GM23338 (cell line): Measurements from ENCODE around the gene ITPR2. TPM values are rescaled to one million over a fixed set of nuclear protein-coding genes. Genes with fewer than 3 reads are reported as not detected.

ENCODE experiments used
- ATAC-seq: fragments of 200-7000 bp; cut with Tn5 transposase; 3 replicates; pipeline ENCODE4 v1.9.1; 2020
- DNase-seq: peaks from one replicate; pipeline ENCODE4 v3.0.0-alpha.2; 2015; ENCODE audit warnings: low spot score
- H2AFZ ChIP-seq: fragments of 200-600 bp; sonication (generic); 2 replicates; pipeline ENCODE4 v1.8.0; 2016; ENCODE audit warnings: antibody characterized with exemption, mild to moderate bottlenecking, moderate library complexity
- H3F3A ChIP-seq: fragments of 200-600 bp; sonication (generic); replicated peaks from 2 replicates; pipeline ENCODE4 v1.8.0; 2017; ENCODE audit warnings: antibody characterized with exemption, mixed run types, low read depth
- H3K27ac ChIP-seq: fragments of 200-600 bp; sonication (generic); 2 replicates; pipeline ENCODE4 v1.6.1; 2016; ENCODE audit warnings: low read depth
- H3K27me3 ChIP-seq: fragments of 200-600 bp; sonication (generic); 2 replicates; pipeline ENCODE4 v1.8.0; 2016; ENCODE audit warnings: mild to moderate bottlenecking, mixed run types, moderate library complexity; ENCODE audit not compliant: insufficient read depth
- H3K36me3 ChIP-seq: fragments of 200-600 bp; sonication (generic); 2 replicates; pipeline ENCODE4 v1.8.0; 2016; ENCODE audit warnings: mild to moderate bottlenecking; ENCODE audit not compliant: insufficient read depth
- H3K4me1 ChIP-seq: fragments of 200-600 bp; sonication (generic); 2 replicates; pipeline ENCODE4 v1.8.0; 2016; ENCODE audit warnings: mild to moderate bottlenecking, moderate library complexity; ENCODE audit not compliant: insufficient read depth
- H3K4me2 ChIP-seq: fragments of 200-600 bp; sonication (generic); 2 replicates; pipeline ENCODE4 v1.7.1; 2017; ENCODE audit warnings: mixed run types
- H3K4me3 ChIP-seq: fragments of 200-600 bp; sonication (generic); 2 replicates; pipeline ENCODE4 v1.6.1; 2016; ENCODE audit warnings: mixed run types
- H3K79me2 ChIP-seq: fragments of 200-600 bp; sonication (generic); replicated peaks from 2 replicates; pipeline ENCODE4 v1.8.0; 2017; ENCODE audit warnings: mild to moderate bottlenecking; ENCODE audit not compliant: insufficient read depth
- H3K9me2 ChIP-seq: fragments of 200-600 bp; sonication (generic); 2 replicates; pipeline ENCODE4 v1.8.0; 2017; ENCODE audit not compliant: insufficient read depth
- H4K20me1 ChIP-seq: fragments of 200-600 bp; sonication (generic); replicated peaks from 2 replicates; pipeline ENCODE4 v1.8.0; 2017; ENCODE audit warnings: mild to moderate bottlenecking; ENCODE audit not compliant: insufficient read depth
- H3K27ac Mint-ChIP-seq: 2 replicates; pipeline ENCODE4 v1.8.0; 2020; ENCODE audit warnings: inconsistent platforms, mild to moderate bottlenecking, moderate library complexity, mixed read lengths
- H3K27me3 Mint-ChIP-seq: 3 replicates; pipeline ENCODE4 v1.8.0; 2022; ENCODE audit warnings: low read depth, mild to moderate bottlenecking, moderate library complexity, mixed read lengths, inconsistent platforms; ENCODE audit not compliant: insufficient read depth, poor library complexity
- H3K36me3 Mint-ChIP-seq: 3 replicates; pipeline ENCODE4 v1.8.0; 2021; ENCODE audit warnings: low read depth, mild to moderate bottlenecking, inconsistent platforms, moderate library complexity, mixed read lengths
- H3K4me1 Mint-ChIP-seq: 3 replicates; pipeline ENCODE4 v1.8.0; 2020; ENCODE audit warnings: mild to moderate bottlenecking, inconsistent platforms, mixed read lengths
- H3K4me3 Mint-ChIP-seq: 3 replicates; pipeline ENCODE4 v1.8.0; 2021; ENCODE audit warnings: moderate library complexity, mild to moderate bottlenecking, inconsistent platforms, mixed read lengths
- H3K9me3 Mint-ChIP-seq: 3 replicates; pipeline ENCODE4 v1.8.0; 2020; ENCODE audit warnings: moderate library complexity, mild to moderate bottlenecking, inconsistent platforms, mixed read lengths
- CREB1 ChIP-seq: fragments of 250-450 bp; sonication (Bioruptor Pico); IDR thresholded peaks from 2 replicates; pipeline ENCODE4 v1.5.0; 2020; ENCODE audit warnings: low read depth, mild to moderate bottlenecking, moderate library complexity
- EZH2 ChIP-seq: fragments of 200-600 bp; sonication (generic); IDR thresholded peaks from one replicate; pipeline ENCODE4 v1.8.0; 2017; ENCODE audit warnings: antibody characterized with exemption, mild to moderate bottlenecking, low read depth; ENCODE audit not compliant: unreplicated experiment
- EZH2phosphoT487 ChIP-seq: fragments of 200-600 bp; sonication (generic); IDR thresholded peaks from one replicate; pipeline ENCODE4 v1.8.1; 2018; ENCODE audit warnings: antibody characterized with exemption; ENCODE audit not compliant: unreplicated experiment
- POLR2AphosphoS5 ChIP-seq: IDR thresholded peaks from 2 replicates; pipeline ENCODE4 v1.6.1; 2016; ENCODE audit warnings: antibody characterized with exemption, low read depth
- STAT1 ChIP-seq: IDR thresholded peaks from one replicate; pipeline ENCODE4 v1.6.1; 2016; ENCODE audit warnings: antibody characterized with exemption; ENCODE audit not compliant: unreplicated experiment
- ZNF114 ChIP-seq: fragments of 250-450 bp; sonication (Bioruptor Pico); IDR thresholded peaks from 2 replicates; pipeline ENCODE4 v1.5.0; 2020; ENCODE audit warnings: mild to moderate bottlenecking, moderate library complexity
- polyA plus RNA-seq: library from polyadenylated mRNA; unstranded; fragments of >200 nt; fragmentation: Nextera tagmentation; extraction: Ambion mirVana; gene quantifications from 2 replicates; pipeline ENCODE4 v1.2.1, GENCODE V29; 2016
- total RNA-seq: library from RNA; depleted of rRNA; stranded (reverse); fragments of >200 nt; shearing (Covaris generic); gene quantifications from 2 replicates; pipeline ENCODE4 v1.2.3, GENCODE V29; 2014
- TF ChIP-seq, protein P1 (sequence below): fragments of 250-450 bp; sonication (Bioruptor Pico); IDR thresholded peaks from 2 replicates; pipeline ENCODE4 v1.5.0; 2020; ENCODE audit warnings: mild to moderate bottlenecking, moderate library complexity
- TF ChIP-seq, protein P2 (sequence below), 2 experiments: fragments of 200-600 bp in 1 of 2; sonication (generic) in 1 of 2; conservative IDR thresholded peaks; 2 replicates each; pipeline versions ENCODE4 v1.5.1 to v1.6.1; 2016 to 2017; ENCODE audit warnings: antibody characterized with exemption in 2 of 2, low read depth in 2 of 2, mild to moderate bottlenecking in 2 of 2, moderate library complexity in 1 of 2

The ITPR2 gene
- total and polyA plus RNA-seq, 2 experiments from 2014 or later, result 44.5 to 65.2 TPM

DNA sequence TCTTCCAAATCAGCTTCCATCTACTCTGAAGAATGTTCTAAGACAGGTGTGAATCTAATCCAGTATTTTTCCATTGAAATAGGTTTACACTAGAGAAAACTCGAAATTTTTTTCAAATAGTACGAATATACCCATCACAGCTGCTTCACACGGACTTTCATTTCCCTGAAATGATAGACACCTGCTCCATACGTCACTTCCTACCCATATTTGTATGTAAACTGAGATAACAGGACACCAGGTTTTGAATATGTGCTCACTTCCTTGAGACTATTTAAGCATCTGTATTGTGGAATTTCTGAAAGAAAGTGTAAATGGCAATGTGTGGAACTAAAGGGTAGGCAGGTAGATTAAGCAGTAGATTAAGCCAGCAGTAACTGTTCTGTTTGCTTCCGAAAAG is 13.4 kb upstream of the ITPR2 start:
- Mint-ChIP-seq H3K4me1 (no peaks in the 10 kb centered on the region), H3K4me3 (no peak overlapping the region), H3K27ac (no peak overlapping the region), H3K27me3 (no peaks in the 10 kb centered on the region), H3K9me3 (no peaks in the 10 kb centered on the region), H3K36me3 (no peaks in the 10 kb centered on the region)
- Histone ChIP-seq H3K79me2 (no peaks in the 10 kb centered on the region), H3F3A (no peaks in the 10 kb centered on the region), H3K27me3 (no peaks in the 10 kb centered on the region), H3K9me2 (no peaks in the 10 kb centered on the region), H2AFZ (peak overlapping the region; percentile 70; the same call in 1 of the 2 replicates), H3K27ac (no peak overlapping the region), H3K36me3 (no peaks in the 10 kb centered on the region), H3K4me1 (no peaks in the 10 kb centered on the region), H3K4me3 (no peak overlapping the region), H4K20me1 (no peaks in the 10 kb centered on the region), H3K4me2 (no peak overlapping the region)
- ATAC-seq (no peak), DNase-seq (no peak)
- TF ChIP-seq EZH2 (no peak), CREB1 (CRISPR knock-in tag) (no peak), STAT1 (no peak), ZNF114 (CRISPR knock-in tag) (no peak), EZH2phosphoT487 (no peak)
- TF ChIP-seq, protein P1, sequence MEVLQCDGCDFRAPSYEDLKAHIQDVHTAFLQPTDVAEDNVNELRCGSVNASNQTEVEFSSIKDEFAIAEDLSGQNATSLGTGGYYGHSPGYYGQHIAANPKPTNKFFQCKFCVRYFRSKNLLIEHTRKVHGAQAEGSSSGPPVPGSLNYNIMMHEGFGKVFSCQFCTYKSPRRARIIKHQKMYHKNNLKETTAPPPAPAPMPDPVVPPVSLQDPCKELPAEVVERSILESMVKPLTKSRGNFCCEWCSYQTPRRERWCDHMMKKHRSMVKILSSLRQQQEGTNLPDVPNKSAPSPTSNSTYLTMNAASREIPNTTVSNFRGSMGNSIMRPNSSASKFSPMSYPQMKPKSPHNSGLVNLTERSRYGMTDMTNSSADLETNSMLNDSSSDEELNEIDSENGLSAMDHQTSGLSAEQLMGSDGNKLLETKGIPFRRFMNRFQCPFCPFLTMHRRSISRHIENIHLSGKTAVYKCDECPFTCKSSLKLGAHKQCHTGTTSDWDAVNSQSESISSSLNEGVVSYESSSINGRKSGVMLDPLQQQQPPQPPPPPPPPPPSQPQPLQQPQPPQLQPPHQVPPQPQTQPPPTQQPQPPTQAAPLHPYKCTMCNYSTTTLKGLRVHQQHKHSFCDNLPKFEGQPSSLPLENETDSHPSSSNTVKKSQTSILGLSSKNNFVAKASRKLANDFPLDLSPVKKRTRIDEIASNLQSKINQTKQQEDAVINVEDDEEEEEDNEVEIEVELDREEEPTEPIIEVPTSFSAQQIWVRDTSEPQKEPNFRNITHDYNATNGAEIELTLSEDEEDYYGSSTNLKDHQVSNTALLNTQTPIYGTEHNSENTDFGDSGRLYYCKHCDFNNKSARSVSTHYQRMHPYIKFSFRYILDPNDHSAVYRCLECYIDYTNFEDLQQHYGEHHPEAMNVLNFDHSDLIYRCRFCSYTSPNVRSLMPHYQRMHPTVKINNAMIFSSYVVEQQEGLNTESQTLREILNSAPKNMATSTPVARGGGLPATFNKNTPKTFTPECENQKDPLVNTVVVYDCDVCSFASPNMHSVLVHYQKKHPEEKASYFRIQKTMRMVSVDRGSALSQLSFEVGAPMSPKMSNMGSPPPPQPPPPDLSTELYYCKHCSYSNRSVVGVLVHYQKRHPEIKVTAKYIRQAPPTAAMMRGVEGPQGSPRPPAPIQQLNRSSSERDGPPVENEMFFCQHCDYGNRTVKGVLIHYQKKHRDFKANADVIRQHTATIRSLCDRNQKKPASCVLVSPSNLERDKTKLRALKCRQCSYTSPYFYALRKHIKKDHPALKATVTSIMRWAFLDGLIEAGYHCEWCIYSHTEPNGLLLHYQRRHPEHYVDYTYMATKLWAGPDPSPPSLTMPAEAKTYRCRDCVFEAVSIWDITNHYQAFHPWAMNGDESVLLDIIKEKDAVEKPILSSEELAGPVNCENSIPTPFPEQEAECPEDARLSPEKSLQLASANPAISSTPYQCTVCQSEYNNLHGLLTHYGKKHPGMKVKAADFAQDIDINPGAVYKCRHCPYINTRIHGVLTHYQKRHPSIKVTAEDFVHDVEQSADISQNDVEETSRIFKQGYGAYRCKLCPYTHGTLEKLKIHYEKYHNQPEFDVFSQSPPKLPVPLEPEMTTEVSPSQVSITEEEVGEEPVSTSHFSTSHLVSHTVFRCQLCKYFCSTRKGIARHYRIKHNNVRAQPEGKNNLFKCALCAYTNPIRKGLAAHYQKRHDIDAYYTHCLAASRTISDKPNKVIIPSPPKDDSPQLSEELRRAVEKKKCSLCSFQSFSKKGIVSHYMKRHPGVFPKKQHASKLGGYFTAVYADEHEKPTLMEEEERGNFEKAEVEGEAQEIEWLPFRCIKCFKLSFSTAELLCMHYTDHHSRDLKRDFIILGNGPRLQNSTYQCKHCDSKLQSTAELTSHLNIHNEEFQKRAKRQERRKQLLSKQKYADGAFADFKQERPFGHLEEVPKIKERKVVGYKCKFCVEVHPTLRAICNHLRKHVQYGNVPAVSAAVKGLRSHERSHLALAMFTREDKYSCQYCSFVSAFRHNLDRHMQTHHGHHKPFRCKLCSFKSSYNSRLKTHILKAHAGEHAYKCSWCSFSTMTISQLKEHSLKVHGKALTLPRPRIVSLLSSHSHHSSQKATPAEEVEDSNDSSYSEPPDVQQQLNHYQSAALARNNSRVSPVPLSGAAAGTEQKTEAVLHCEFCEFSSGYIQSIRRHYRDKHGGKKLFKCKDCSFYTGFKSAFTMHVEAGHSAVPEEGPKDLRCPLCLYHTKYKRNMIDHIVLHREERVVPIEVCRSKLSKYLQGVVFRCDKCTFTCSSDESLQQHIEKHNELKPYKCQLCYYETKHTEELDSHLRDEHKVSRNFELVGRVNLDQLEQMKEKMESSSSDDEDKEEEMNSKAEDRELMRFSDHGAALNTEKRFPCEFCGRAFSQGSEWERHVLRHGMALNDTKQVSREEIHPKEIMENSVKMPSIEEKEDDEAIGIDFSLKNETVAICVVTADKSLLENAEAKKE (CRISPR knock-in tag), result no peak

DNA sequence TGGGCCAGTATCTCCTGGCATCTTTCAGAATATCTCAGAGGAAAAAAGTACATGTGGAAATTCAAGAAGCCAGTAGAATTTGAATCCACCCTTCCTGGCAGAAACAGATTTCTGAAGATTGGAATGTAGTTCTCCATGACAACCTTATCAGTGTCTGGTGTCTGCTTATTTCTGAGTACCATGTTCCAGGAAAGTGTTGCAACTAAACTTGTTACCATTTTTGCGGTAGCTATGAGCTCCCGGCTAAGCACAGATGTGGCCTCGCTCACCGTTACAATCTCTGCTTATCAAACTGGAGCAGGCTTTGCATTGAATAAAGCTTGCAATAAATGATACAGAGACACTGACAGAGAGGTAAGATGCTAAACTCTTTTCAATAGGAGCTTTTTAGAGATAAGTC is 13.0 kb upstream of the ITPR2 start:
- no peaks in the 10 kb centered on the region for H3K9me2 ChIP-seq
- Mint-ChIP-seq H3K27me3 (no peaks in the 10 kb centered on the region), H3K36me3 (no peaks in the 10 kb centered on the region), H3K4me3 (no peak overlapping the region), H3K4me1 (no peaks in the 10 kb centered on the region), H3K27ac (no peak overlapping the region), H3K9me3 (no peaks in the 10 kb centered on the region)
- H3K27ac ChIP-seq, result no peak overlapping the region
- no peak for ATAC-seq
- no peaks in the 10 kb centered on the region for H4K20me1 ChIP-seq
- H3K36me3 ChIP-seq, result no peaks in the 10 kb centered on the region
- no peaks in the 10 kb centered on the region for H3K4me1 ChIP-seq
- no peaks in the 10 kb centered on the region for H3K79me2 ChIP-seq
- no peak overlapping the region for H3K4me3 ChIP-seq
- H3K27me3 ChIP-seq, result no peaks in the 10 kb centered on the region
- H3K4me2 ChIP-seq, result no peak overlapping the region
- H3F3A ChIP-seq, result no peaks in the 10 kb centered on the region
- H2AFZ ChIP-seq, result peak overlapping the region; percentile 70; the same call in 1 of the 2 replicates
- no peak for DNase-seq
- TF ChIP-seq, protein P2, sequence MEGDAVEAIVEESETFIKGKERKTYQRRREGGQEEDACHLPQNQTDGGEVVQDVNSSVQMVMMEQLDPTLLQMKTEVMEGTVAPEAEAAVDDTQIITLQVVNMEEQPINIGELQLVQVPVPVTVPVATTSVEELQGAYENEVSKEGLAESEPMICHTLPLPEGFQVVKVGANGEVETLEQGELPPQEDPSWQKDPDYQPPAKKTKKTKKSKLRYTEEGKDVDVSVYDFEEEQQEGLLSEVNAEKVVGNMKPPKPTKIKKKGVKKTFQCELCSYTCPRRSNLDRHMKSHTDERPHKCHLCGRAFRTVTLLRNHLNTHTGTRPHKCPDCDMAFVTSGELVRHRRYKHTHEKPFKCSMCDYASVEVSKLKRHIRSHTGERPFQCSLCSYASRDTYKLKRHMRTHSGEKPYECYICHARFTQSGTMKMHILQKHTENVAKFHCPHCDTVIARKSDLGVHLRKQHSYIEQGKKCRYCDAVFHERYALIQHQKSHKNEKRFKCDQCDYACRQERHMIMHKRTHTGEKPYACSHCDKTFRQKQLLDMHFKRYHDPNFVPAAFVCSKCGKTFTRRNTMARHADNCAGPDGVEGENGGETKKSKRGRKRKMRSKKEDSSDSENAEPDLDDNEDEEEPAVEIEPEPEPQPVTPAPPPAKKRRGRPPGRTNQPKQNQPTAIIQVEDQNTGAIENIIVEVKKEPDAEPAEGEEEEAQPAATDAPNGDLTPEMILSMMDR (conservative IDR thresholded peaks at IDR 0.05; ENCODE audit: low read depth in 2 of 2), result no peak
- no peak for TF ChIP-seq EZH2
- TF ChIP-seq STAT1, result no peak
- no peak for TF ChIP-seq EZH2phosphoT487
- no peak for TF ChIP-seq POLR2AphosphoS5
